Neural cell (in vitro differentiated cells): ENCODE measurements around the gene ADPRHL1. TPM values are rescaled to one million over a fixed set of nuclear protein-coding genes. Genes with fewer than 3 reads are reported as not detected.

Experiments
- H2AFZ ChIP-seq: fragments of 200-600, 300-800 bp; sonication (generic), shearing (Covaris generic); 2 replicates; pipeline ENCODE4 v1.6.0; 2014; ENCODE audit warnings: low read depth, mild to moderate bottlenecking, antibody characterized with exemption, low read length, moderate library complexity
- H3F3A ChIP-seq: fragments of 200-600 bp; shearing (Covaris generic); 2 replicates; pipeline ENCODE4 v1.6.1; 2016; ENCODE audit warnings: mild to moderate bottlenecking, moderate library complexity, mixed read lengths, antibody characterized with exemption, low read length; ENCODE audit not compliant: insufficient read depth, poor library complexity, severe bottlenecking
- H3K27ac ChIP-seq: fragments of 200-600, 300-800 bp; sonication (generic), shearing (Covaris generic); 2 replicates; pipeline ENCODE4 v1.5.1; 2014; ENCODE audit warnings: mild to moderate bottlenecking, low read length, moderate library complexity
- H3K27me3 ChIP-seq: fragments of 300-800, 200-600 bp; sonication (generic), shearing (Covaris generic); 2 replicates; pipeline ENCODE4 v1.6.0; 2014; ENCODE audit warnings: mild to moderate bottlenecking, low read depth, low read length, moderate library complexity; ENCODE audit not compliant: insufficient read depth
- H3K36me3 ChIP-seq: fragments of 300-800, 200-600 bp; sonication (generic), shearing (Covaris generic); 2 replicates; pipeline ENCODE4 v1.5.1; 2014; ENCODE audit warnings: mild to moderate bottlenecking, antibody characterized with exemption, low read length, moderate library complexity; ENCODE audit not compliant: insufficient read depth
- H3K4me2 ChIP-seq: fragments of 300-800, 200-600 bp; sonication (generic), shearing (Covaris generic); 2 replicates; pipeline ENCODE4 v1.6.0; 2014; ENCODE audit warnings: mild to moderate bottlenecking, low read length
- H3K4me3 ChIP-seq: fragments of 300-800, 200-600 bp; sonication (generic), shearing (Covaris generic); 2 replicates; pipeline ENCODE4 v1.5.1; 2014; ENCODE audit warnings: mild to moderate bottlenecking, low read length, moderate library complexity
- H3K79me2 ChIP-seq: fragments of 200-600 bp; shearing (Covaris generic); replicated peaks from 2 replicates; pipeline ENCODE4 v1.6.0; 2014; ENCODE audit warnings: mild to moderate bottlenecking, low read length, moderate library complexity; ENCODE audit not compliant: insufficient read depth
- H3K9ac ChIP-seq: fragments of 300-800, 200-600 bp; sonication (generic), shearing (Covaris generic); 2 replicates; pipeline ENCODE4 v1.6.1; 2016; ENCODE audit warnings: mild to moderate bottlenecking, low read length, mixed read lengths
- H3K9me2 ChIP-seq: fragments of 200-600 bp; shearing (Covaris generic); 2 replicates; pipeline ENCODE4 v1.6.1; 2016; ENCODE audit warnings: mild to moderate bottlenecking, low read length, mixed read lengths; ENCODE audit not compliant: insufficient read depth
- H3K9me3 ChIP-seq: fragments of 200-600, 300-800 bp; sonication (generic), shearing (Covaris generic); 2 replicates; pipeline ENCODE4 v1.6.1; 2016; ENCODE audit warnings: mild to moderate bottlenecking, mixed run types, low read length, moderate library complexity, mixed read lengths
- H4K20me1 ChIP-seq: fragments of 200-600 bp; shearing (Covaris generic); 2 replicates; pipeline ENCODE4 v1.6.1; 2016; ENCODE audit warnings: mild to moderate bottlenecking, mixed run types; ENCODE audit not compliant: insufficient read depth
- CTCF ChIP-seq: fragments of 450-650 bp; IDR thresholded peaks from 2 replicates; pipeline ENCODE4 v1.5.1; 2014; ENCODE audit warnings: antibody characterized with exemption, mild to moderate bottlenecking, moderate library complexity; ENCODE audit not compliant: poor library complexity, severe bottlenecking
- EP300 ChIP-seq: fragments of 450-650 bp; conservative IDR thresholded peaks from 2 replicates; pipeline ENCODE4 v1.6.1; 2014; ENCODE audit warnings: antibody characterized with exemption, mild to moderate bottlenecking, moderate library complexity; ENCODE audit not compliant: poor library complexity, severe bottlenecking
- EZH2 ChIP-seq: fragments of 200-600, 300-800 bp; shearing (Covaris generic), sonication (generic); IDR thresholded peaks from 2 replicates; pipeline ENCODE4 v1.6.1; 2014; ENCODE audit warnings: antibody characterized with exemption, low read length, borderline replicate concordance, mild to moderate bottlenecking; ENCODE audit not compliant: insufficient read depth, poor library complexity, severe bottlenecking
- MXI1 ChIP-seq: fragments of 450-650 bp; conservative IDR thresholded peaks from 2 replicates; pipeline ENCODE4 v1.6.1; 2014; ENCODE audit warnings: antibody characterized with exemption, mild to moderate bottlenecking; ENCODE audit not compliant: poor library complexity, severe bottlenecking
- POLR2AphosphoS5 ChIP-seq: IDR thresholded peaks from 2 replicates; pipeline ENCODE4 v1.6.1; 2012
- RAD21 ChIP-seq: fragments of 450-650 bp; conservative IDR thresholded peaks from 2 replicates; pipeline ENCODE4 v1.6.1; 2014; ENCODE audit warnings: antibody characterized with exemption, mild to moderate bottlenecking, moderate library complexity
- REST ChIP-seq: IDR thresholded peaks from 2 replicates; pipeline ENCODE4 v1.6.1; 2012; ENCODE audit warnings: borderline replicate concordance
- SMC3 ChIP-seq: fragments of 450-650 bp; conservative IDR thresholded peaks from 2 replicates; pipeline ENCODE4 v1.6.1; 2014; ENCODE audit warnings: antibody characterized with exemption, mild to moderate bottlenecking, moderate library complexity; ENCODE audit not compliant: poor library complexity
- TAF1 ChIP-seq: IDR thresholded peaks from 2 replicates; pipeline ENCODE4 v1.6.1; 2012; ENCODE audit warnings: low read depth
- polyA plus RNA-seq: library from polyadenylated mRNA; depleted of rRNA; stranded (reverse); fragments of >200 nt; gene quantifications from 2 replicates; pipeline ENCODE4 v1.2.3, GENCODE V29; 2014

Gene ADPRHL1
- polyA plus RNA-seq, 1 donor from 2014 or later: 1.1 TPM

- Histone ChIP-seq H4K20me1 (no peaks in the 10 kb centered on the region), H3K36me3 (no peaks in the 10 kb centered on the region), H3K4me2 (no peak overlapping the region), H3F3A (no peaks in the 10 kb centered on the region), H3K79me2 (no peaks in the 10 kb centered on the region), H3K27ac (no peak overlapping the region), H2AFZ (no peak overlapping the region), H3K9ac (no peak overlapping the region), H3K9me3 (no peaks in the 10 kb centered on the region), H3K27me3 (no peaks in the 10 kb centered on the region), H3K9me2 (no peaks in the 10 kb centered on the region), H3K4me3 (no peak overlapping the region)
- no peak for TF ChIP-seq REST
- TF ChIP-seq RAD21: no peak
- no peak for TF ChIP-seq POLR2AphosphoS5
- TF ChIP-seq EP300: no peak
- no peak for TF ChIP-seq EZH2
- TF ChIP-seq TAF1: no peak
- no peak for TF ChIP-seq SMC3
- no peak for TF ChIP-seq CTCF
- TF ChIP-seq MXI1: no peak
Observed at GRCh38 chr13:113403255-113404104, 49.8 kb downstream of the ADPRHL1 start.

GRCh38 chr13:113402471-113403254 is 50.6 kb downstream of the ADPRHL1 start:
- Histone ChIP-seq H3K4me2 (no peak overlapping the region), H3K9me2 (no peaks in the 10 kb centered on the region), H3K9me3 (no peaks in the 10 kb centered on the region), H3F3A (no peaks in the 10 kb centered on the region), H3K27me3 (no peaks in the 10 kb centered on the region), H3K79me2 (no peaks in the 10 kb centered on the region), H3K9ac (no peak overlapping the region), H3K27ac (no peak overlapping the region), H3K36me3 (no peaks in the 10 kb centered on the region), H2AFZ (no peak overlapping the region), H4K20me1 (no peaks in the 10 kb centered on the region), H3K4me3 (no peak overlapping the region)
- TF ChIP-seq MXI1 (no peak), REST (no peak), CTCF (no peak), SMC3 (no peak), EP300 (no peak), POLR2AphosphoS5 (no peak), TAF1 (no peak), EZH2 (no peak), RAD21 (no peak)
